Mesenchymal stem cell (in vitro differentiated cells and primary cell): ENCODE measurements around the gene ASPHD2.

Source experiments
- DNase-seq: peaks from one replicate; pipeline ENCODE4 v3.0.0-alpha.2; 2013
- H2AFZ ChIP-seq: one replicate; pipeline ENCODE4 v1.6.1; 2013; ENCODE audit warnings: low read depth, mild to moderate bottlenecking, control low read depth, inconsistent platforms, low read length, moderate library complexity
- H2AK5ac ChIP-seq: 2 replicates; pipeline ENCODE4 v1.6.1; 2013; ENCODE audit warnings: low read length, moderate library complexity, mild to moderate bottlenecking, inconsistent platforms; ENCODE audit not compliant: severe bottlenecking
- H2BK120ac ChIP-seq: one replicate; pipeline ENCODE4 v1.6.1; 2013; ENCODE audit warnings: low read depth, mild to moderate bottlenecking, inconsistent platforms, low read length, moderate library complexity
- H2BK12ac ChIP-seq, 2 experiments: one replicate each; pipeline ENCODE4 v1.6.1; 2013; ENCODE audit warnings: inconsistent platforms in 2 of 2, low read length in 2 of 2, mild to moderate bottlenecking in 2 of 2, moderate library complexity in 2 of 2, control low read depth in 1 of 2
- H2BK15ac ChIP-seq: one replicate; pipeline ENCODE4 v1.6.1; 2013; ENCODE audit warnings: mild to moderate bottlenecking, low read depth, inconsistent platforms; ENCODE audit not compliant: poor library complexity, severe bottlenecking
- H2BK5ac ChIP-seq: 2 replicates; pipeline ENCODE4 v1.6.1; 2013; ENCODE audit warnings: low read depth, mild to moderate bottlenecking, low read length, control low read depth, inconsistent platforms; ENCODE audit not compliant: poor library complexity, severe bottlenecking
- H3K14ac ChIP-seq, 2 experiments: one replicate each; pipeline ENCODE4 v1.6.1; 2013; ENCODE audit warnings: inconsistent platforms in 2 of 2, low read length in 2 of 2, control low read depth in 1 of 2, mild to moderate bottlenecking in 1 of 2, moderate library complexity in 1 of 2
- H3K18ac ChIP-seq, 2 experiments: one replicate each; pipeline ENCODE4 v1.6.1; 2013; ENCODE audit warnings: inconsistent platforms in 2 of 2, low read length in 2 of 2, control low read depth in 1 of 2, low read depth in 1 of 2, mild to moderate bottlenecking in 1 of 2
- H3K23ac ChIP-seq, 2 experiments: one replicate each; pipeline ENCODE4 v1.6.1; 2013; ENCODE audit warnings: inconsistent platforms in 2 of 2, low read length in 2 of 2, mild to moderate bottlenecking in 2 of 2, moderate library complexity in 2 of 2, control low read depth in 1 of 2
- H3K27ac ChIP-seq: 2 replicates; pipeline ENCODE4 v1.5.1; 2013; ENCODE audit warnings: mild to moderate bottlenecking, moderate library complexity, low read length, control low read depth, inconsistent platforms; ENCODE audit not compliant: poor library complexity, severe bottlenecking
- H3K27me3 ChIP-seq, 2 experiments: 2 replicates each; pipeline versions ENCODE4 v1.6.1 to v1.7.0; 2013; ENCODE audit warnings: low read length in 2 of 2, mild to moderate bottlenecking in 2 of 2, moderate library complexity in 2 of 2, control low read depth in 1 of 2, inconsistent platforms in 1 of 2; ENCODE audit not compliant: control insufficient read depth in 1 of 2, insufficient read depth in 1 of 2
- H3K36me3 ChIP-seq, 2 experiments: 2 replicates each; pipeline versions ENCODE4 v1.6.1 to v1.7.0; 2013; ENCODE audit warnings: low read length in 2 of 2, control low read depth in 1 of 2, inconsistent platforms in 1 of 2, low read depth in 1 of 2, mild to moderate bottlenecking in 1 of 2; ENCODE audit not compliant: insufficient read depth in 2 of 2, control insufficient read depth in 1 of 2
- H3K4ac ChIP-seq, 2 experiments: one replicate each; pipeline ENCODE4 v1.6.1; 2013; ENCODE audit warnings: inconsistent platforms in 2 of 2, low read length in 2 of 2, mild to moderate bottlenecking in 2 of 2, moderate library complexity in 2 of 2, control low read depth in 1 of 2, low read depth in 1 of 2
- H3K4me1 ChIP-seq: 2 replicates; pipeline ENCODE4 v1.6.1; 2013; ENCODE audit warnings: low read depth, low read length, control low read depth; ENCODE audit not compliant: control insufficient read depth, insufficient read depth
- H3K4me2 ChIP-seq: 2 replicates; pipeline ENCODE4 v1.6.1; 2013; ENCODE audit warnings: low read length, mild to moderate bottlenecking, inconsistent platforms; ENCODE audit not compliant: poor library complexity, severe bottlenecking
- H3K4me3 ChIP-seq, 2 experiments: 2 replicates each; pipeline versions ENCODE4 v1.5.1 to v1.7.0; 2013; ENCODE audit warnings: low read length in 2 of 2, mild to moderate bottlenecking in 2 of 2, control low read depth in 1 of 2, low read depth in 1 of 2; ENCODE audit not compliant: insufficient read depth in 1 of 2
- H3K79me1 ChIP-seq: replicated peaks from 2 replicates; pipeline ENCODE4 v1.6.1; 2013; ENCODE audit warnings: mild to moderate bottlenecking, control low read depth, low read length, inconsistent platforms; ENCODE audit not compliant: poor library complexity, severe bottlenecking
- H3K9ac ChIP-seq: 2 replicates; pipeline ENCODE4 v1.7.0; 2013; ENCODE audit warnings: mild to moderate bottlenecking, low read length, moderate library complexity
- H3K9me3 ChIP-seq: 2 replicates; pipeline ENCODE4 v1.7.0; 2013; ENCODE audit warnings: mild to moderate bottlenecking, low read length; ENCODE audit not compliant: control insufficient read depth
- H4K8ac ChIP-seq: one replicate; pipeline ENCODE4 v1.6.1; 2013; ENCODE audit warnings: inconsistent platforms, mild to moderate bottlenecking, low read length, moderate library complexity
- H4K91ac ChIP-seq: one replicate; pipeline ENCODE4 v1.6.1; 2013; ENCODE audit warnings: mild to moderate bottlenecking, low read length, inconsistent platforms
- WGBS: methylation state at CpG from one replicate; pipeline ENCODE4 v1.1.7; 2013; ENCODE audit warnings: mixed read lengths; 5-methylcytosine and 5-hydroxymethylcytosine counted together

ASPHD2 gene

DNA sequence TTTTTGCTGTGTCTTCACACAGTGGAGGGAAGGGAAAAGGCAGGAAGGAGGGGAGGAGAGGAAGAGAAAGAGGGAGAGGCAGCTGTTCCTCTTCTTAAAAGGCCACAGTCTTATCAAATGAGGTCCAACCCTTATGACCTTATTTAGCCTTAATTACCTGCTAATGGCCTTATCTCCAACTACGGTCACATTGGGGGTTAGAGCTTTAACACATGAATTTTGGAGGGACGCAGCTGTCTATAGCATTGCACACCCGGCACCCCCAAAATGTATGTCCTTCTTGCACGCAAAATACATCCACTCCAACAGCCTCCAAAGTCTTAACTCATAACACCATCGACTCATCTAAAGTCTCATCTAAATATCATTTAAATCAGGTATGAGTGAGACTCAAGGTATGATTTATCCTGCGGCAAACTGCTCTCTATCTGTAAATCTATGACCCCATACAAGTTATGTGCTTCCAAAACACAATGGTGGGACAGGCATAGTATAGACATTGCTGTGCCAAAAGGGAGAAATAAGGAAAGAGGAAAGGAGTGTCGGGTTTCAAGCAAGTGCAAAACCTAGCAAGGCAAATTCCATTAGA is 45.0 kb upstream of the ASPHD2 start:
- H2BK12ac ChIP-seq = no peak overlapping the region
- WGBS = 64% methylated on average over 7 of the region's 7 CpGs
- H3K4me2 ChIP-seq = no peak overlapping the region
- no peak overlapping the region for H3K27ac ChIP-seq
- H3K36me3 ChIP-seq = no peaks in the 10 kb centered on the region
- no peaks in the 10 kb centered on the region for H3K4me1 ChIP-seq
- H2BK120ac ChIP-seq = no peak overlapping the region
- H3K9me3 ChIP-seq = peaks cover 11% of the 10 kb centered on the region
- H2AK5ac ChIP-seq = no peak overlapping the region
- no peak overlapping the region for H2BK15ac ChIP-seq
- no peak overlapping the region for H3K4me3 ChIP-seq
- H3K4ac ChIP-seq = no peak overlapping the region
- DNase-seq = no peak
- H3K23ac ChIP-seq = no peak overlapping the region
- no peak overlapping the region for H2BK5ac ChIP-seq
- H3K79me1 ChIP-seq = no peaks in the 10 kb centered on the region
- no peak overlapping the region for H4K91ac ChIP-seq
- no peak overlapping the region for H2AFZ ChIP-seq
- no peak overlapping the region for H3K9ac ChIP-seq
- H3K27me3 ChIP-seq = peaks cover 59 to 77% of the 10 kb centered on the region in 2 experiments
- H4K8ac ChIP-seq = no peak overlapping the region
- H3K14ac ChIP-seq = no peak overlapping the region
- no peak overlapping the region for H3K18ac ChIP-seq

- no CpG with 5 or more reads among the region's 1 CpG for WGBS
- Histone ChIP-seq H3K4me3 (no peak overlapping the region), H4K8ac (no peak overlapping the region), H2BK12ac (no peak overlapping the region), H2BK15ac (no peak overlapping the region), H3K4me2 (no peak overlapping the region), H3K36me3 (no peaks in the 10 kb centered on the region), H2AK5ac (no peak overlapping the region), H3K14ac (no peak overlapping the region), H3K27me3 (peaks cover 48 to 66% of the 10 kb centered on the region in 2 experiments), H4K91ac (no peak overlapping the region), H3K9me3 (peaks cover under 1% of the 10 kb centered on the region), H2BK5ac (no peak overlapping the region), H2BK120ac (no peak overlapping the region), H3K9ac (no peak overlapping the region), H3K4ac (no peak overlapping the region), H3K4me1 (no peaks in the 10 kb centered on the region), H2AFZ (no peak overlapping the region), H3K27ac (no peak overlapping the region), H3K18ac (no peak overlapping the region), H3K79me1 (no peaks in the 10 kb centered on the region), H3K23ac (no peak overlapping the region)
- no peak for DNase-seq
These were observed 43.9 kb upstream of the ASPHD2 start for GRCh38 chr22:26385164-26385563.

DNA sequence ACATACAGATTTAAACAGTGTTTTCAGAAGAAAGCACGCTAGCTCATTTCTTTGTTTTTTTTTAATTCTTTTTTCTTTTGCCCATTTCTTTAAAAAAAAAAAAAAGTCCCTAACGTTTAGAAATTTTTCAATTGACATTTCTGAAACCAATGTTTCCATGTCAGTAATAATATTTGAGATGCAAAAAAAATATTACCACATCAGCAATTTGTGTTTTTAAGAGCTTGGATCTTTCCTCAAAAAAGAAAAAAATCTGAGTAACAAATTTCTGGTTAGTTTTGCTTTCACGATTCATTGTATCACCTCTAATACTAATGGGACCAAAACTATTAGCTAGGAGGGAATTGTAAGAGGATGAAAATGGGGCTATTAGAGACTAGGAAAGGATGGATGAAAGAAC is 39.9 kb upstream of the ASPHD2 start:
- H3K23ac ChIP-seq = no peak overlapping the region
- no peak overlapping the region for H2BK120ac ChIP-seq
- WGBS = 100% methylated on average over 1 of the region's 3 CpGs
- no peak overlapping the region for H2AFZ ChIP-seq
- no peaks in the 10 kb centered on the region for H3K79me1 ChIP-seq
- H4K8ac ChIP-seq = no peak overlapping the region
- H3K9ac ChIP-seq = no peak overlapping the region
- DNase-seq = no peak
- no peak overlapping the region for H3K18ac ChIP-seq
- H3K36me3 ChIP-seq = no peaks in the 10 kb centered on the region
- no peak overlapping the region for H3K4me3 ChIP-seq
- H3K14ac ChIP-seq = no peak overlapping the region
- H2BK12ac ChIP-seq = no peak overlapping the region
- H3K4me1 ChIP-seq = no peaks in the 10 kb centered on the region
- H3K9me3 ChIP-seq = no peaks in the 10 kb centered on the region
- H3K27ac ChIP-seq = no peak overlapping the region
- no peak overlapping the region for H3K4me2 ChIP-seq
- H3K4ac ChIP-seq = no peak overlapping the region
- no peak overlapping the region for H2AK5ac ChIP-seq
- H2BK15ac ChIP-seq = no peak overlapping the region
- no peak overlapping the region for H2BK5ac ChIP-seq
- H3K27me3 ChIP-seq = peaks cover 26 to 46% of the 10 kb centered on the region in 2 experiments
- H4K91ac ChIP-seq = no peak overlapping the region

DNA sequence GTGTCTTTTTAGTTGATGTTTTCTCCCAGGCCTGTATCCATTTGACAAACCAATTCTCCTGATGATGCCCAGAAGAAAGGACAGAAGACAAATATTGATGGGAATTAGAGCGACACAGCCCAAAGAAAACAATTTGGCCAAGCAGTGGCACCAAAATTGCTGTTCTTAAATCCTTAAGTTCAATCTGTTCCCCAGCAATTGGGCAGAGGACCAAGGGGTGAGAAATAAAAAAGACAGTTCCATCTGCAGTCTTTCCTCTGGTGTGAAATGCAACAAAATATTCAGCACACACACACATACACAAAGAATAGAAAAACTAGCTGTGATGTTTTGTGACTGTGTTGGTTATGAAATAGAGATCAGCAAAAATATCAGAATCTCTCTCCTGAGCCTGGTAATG is 38.0 kb upstream of the ASPHD2 start:
- H3K4me3 ChIP-seq = no peak overlapping the region
- H3K18ac ChIP-seq = no peak overlapping the region
- no peaks in the 10 kb centered on the region for H3K9me3 ChIP-seq
- no peak overlapping the region for H2BK120ac ChIP-seq
- H3K9ac ChIP-seq = no peak overlapping the region
- H2BK5ac ChIP-seq = no peak overlapping the region
- H2BK15ac ChIP-seq = no peak overlapping the region
- peaks cover 28 to 42% of the 10 kb centered on the region in 2 experiments for H3K27me3 ChIP-seq
- no peak for DNase-seq
- H3K79me1 ChIP-seq = no peaks in the 10 kb centered on the region
- H3K23ac ChIP-seq = no peak overlapping the region
- H4K8ac ChIP-seq = no peak overlapping the region
- H4K91ac ChIP-seq = no peak overlapping the region
- H2AFZ ChIP-seq = no peak overlapping the region
- 100% methylated on average over 1 of the region's 1 CpG for WGBS
- no peak overlapping the region for H3K14ac ChIP-seq
- no peaks in the 10 kb centered on the region for H3K36me3 ChIP-seq
- no peak overlapping the region for H2AK5ac ChIP-seq
- H3K4me2 ChIP-seq = no peak overlapping the region
- no peak overlapping the region for H3K4ac ChIP-seq
- no peak overlapping the region for H2BK12ac ChIP-seq
- H3K27ac ChIP-seq = no peak overlapping the region
- H3K4me1 ChIP-seq = no peaks in the 10 kb centered on the region
